HepG2 (cell line): ENCODE data around the gene ABHD2. TPM values are rescaled to one million over a fixed set of nuclear protein-coding genes. Genes with fewer than 3 reads are reported as not detected.

Experiments used
- AHDC1 ChIP-seq: sonication (generic); formaldehyde crosslinking; IDR thresholded peaks from 2 replicates; pipeline ENCODE4 v1.5.1; 2020; ENCODE audit warnings: mild to moderate bottlenecking, missing genetic modification reagents, borderline replicate concordance
- CEBPG ChIP-seq: IDR thresholded peaks from 2 replicates; pipeline ENCODE4 v1.6.1; 2016
- EP300 ChIP-seq, 3 experiments: sonication (generic) in 1 of 3; formaldehyde crosslinking in 1 of 3; IDR thresholded peaks; 2 replicates each; pipeline versions ENCODE4 v1.5.1 to v1.6.1; 2011 to 2020; ENCODE audit warnings: low read depth in 2 of 3, low read length in 2 of 3, borderline replicate concordance in 1 of 3, improper control_type of control experiment in 1 of 3, mild to moderate bottlenecking in 1 of 3, missing genetic modification reagents in 1 of 3, moderate library complexity in 1 of 3
- GTF3A ChIP-seq: sonication (generic); formaldehyde crosslinking; conservative IDR thresholded peaks from 2 replicates; pipeline ENCODE4 v1.4.0; 2020; ENCODE audit warnings: mild to moderate bottlenecking, missing genetic modification reagents
- HNF4A ChIP-seq: sonication (generic); formaldehyde crosslinking; IDR thresholded peaks from 2 replicates; pipeline ENCODE4 v1.4.0; 2020; ENCODE audit warnings: missing genetic modification reagents
- NFIC ChIP-seq: IDR thresholded peaks from 2 replicates; pipeline ENCODE4 v1.6.1; 2012; ENCODE audit warnings: mild to moderate bottlenecking, low read length, inconsistent platforms
- NONO ChIP-seq, 2 experiments: fragments of 450-650 bp in 1 of 2; sonication (generic) in 1 of 2; formaldehyde crosslinking in 1 of 2; IDR thresholded peaks in 1 of 2; conservative IDR thresholded peaks in 1 of 2; 2 replicates each; pipeline versions ENCODE4 v1.6.1 to v1.8.0; 2017 to 2022; ENCODE audit warnings: mild to moderate bottlenecking in 1 of 2, missing genetic modification reagents in 1 of 2, moderate library complexity in 1 of 2
- SSRP1 ChIP-seq: IDR thresholded peaks from 2 replicates; pipeline ENCODE4 v1.6.1; 2016; ENCODE audit warnings: control low read depth
- TBX2 ChIP-seq: sonication (generic); formaldehyde crosslinking; IDR thresholded peaks from 2 replicates; pipeline ENCODE4 v1.5.0; 2020; ENCODE audit warnings: missing genetic modification reagents, mild to moderate bottlenecking, borderline replicate concordance
- TCF7 ChIP-seq: sonication (generic); IDR thresholded peaks from 2 replicates; pipeline ENCODE4 v1.6.1; 2016; ENCODE audit warnings: antibody characterized with exemption, low read depth
- ZBTB25 ChIP-seq: IDR thresholded peaks from 2 replicates; pipeline ENCODE4 v1.6.1; 2018; ENCODE audit warnings: missing genetic modification reagents
- ZBTB7B ChIP-seq: sonication (generic); formaldehyde crosslinking; IDR thresholded peaks from 2 replicates; pipeline ENCODE4 v1.4.0; 2020; ENCODE audit warnings: missing genetic modification reagents
- ZNF234 ChIP-seq: sonication (generic); formaldehyde crosslinking; conservative IDR thresholded peaks from 2 replicates; pipeline ENCODE4 v1.5.1; 2020; ENCODE audit warnings: mild to moderate bottlenecking, missing genetic modification reagents
- ZNF556 ChIP-seq: sonication (generic); formaldehyde crosslinking; IDR thresholded peaks from 2 replicates; pipeline ENCODE4 v1.4.0; 2020; ENCODE audit warnings: mild to moderate bottlenecking, missing genetic modification reagents, borderline replicate concordance
- polyA plus RNA-seq, 8 experiments: library from polyadenylated mRNA; depleted of rRNA in 3 of 8; stranded (reverse) in 7 of 8; unstranded in 1 of 8; fragments of >200 nt; fragmentation: Illumina TruSeq in 4 of 8; extraction: Trizol in 4 of 8; gene quantifications; 2 replicates each; pipeline versions ENCODE4 v1.2.1 to v1.2.3, GENCODE V29; 2011 to 2016; ENCODE audit warnings: low read depth in 4 of 8, missing spikeins in 1 of 8, mixed read lengths in 1 of 8; ENCODE audit not compliant: insufficient read depth in 1 of 8
- total RNA-seq, 5 experiments: library from RNA; depleted of rRNA; stranded (reverse); fragments of >200 nt; fragmentation: Illumina TruSeq; extraction: Trizol; gene quantifications; 2 replicates each; pipeline ENCODE4 v1.2.3, GENCODE V29; 2016; ENCODE audit warnings: low read depth in 1 of 5
- TF ChIP-seq, protein P1 (sequence below): sonication (generic); formaldehyde crosslinking; IDR thresholded peaks from 2 replicates; pipeline ENCODE4 v1.4.0; 2020; ENCODE audit warnings: mild to moderate bottlenecking, missing genetic modification reagents
- TF ChIP-seq, protein P2 (sequence below): sonication (generic); formaldehyde crosslinking; IDR thresholded peaks from 2 replicates; pipeline ENCODE4 v1.5.1; 2020; ENCODE audit warnings: missing genetic modification reagents, mild to moderate bottlenecking, borderline replicate concordance
- TF ChIP-seq, protein P3 (sequence below): sonication (generic); formaldehyde crosslinking; conservative IDR thresholded peaks from 2 replicates; pipeline ENCODE4 v1.4.0; 2020; ENCODE audit warnings: missing genetic modification reagents

Gene ABHD2
- total and polyA plus RNA-seq, 2 of the 13 experiments (the other 11 are each of a cell fraction or from before 2014, with no cell fraction given) = 14.8 to 22.4 TPM

GRCh38 chr15:89128320-89129122 is 40.3 kb downstream of the ABHD2 start (continued):
- TF ChIP-seq ZNF556 (CRISPR knock-in tag) = peak; percentile 61; the same call in 1 of the 2 replicates
- peak; percentile 59; the same call in 1 of the 2 replicates for TF ChIP-seq TBX2 (CRISPR knock-in tag)
- no peak for TF ChIP-seq TCF7
- TF ChIP-seq CEBPG (CRISPR knock-in tag) = peak; percentile 90
- peak in 1 of 2 experiments; percentile 76; a peak in 1 of 4 replicates for TF ChIP-seq EP300 (IDR thresholded peaks at IDR 0.05; ENCODE audit: low read depth in 2 of 2, low read length in 2 of 2)
- peak; percentile 37; the same call in 1 of the 2 replicates for TF ChIP-seq EP300 (CRISPR knock-in tag; IDR thresholded peaks at IDR 0.05; ENCODE audit: borderline replicate concordance)
- TF ChIP-seq, protein P1, sequence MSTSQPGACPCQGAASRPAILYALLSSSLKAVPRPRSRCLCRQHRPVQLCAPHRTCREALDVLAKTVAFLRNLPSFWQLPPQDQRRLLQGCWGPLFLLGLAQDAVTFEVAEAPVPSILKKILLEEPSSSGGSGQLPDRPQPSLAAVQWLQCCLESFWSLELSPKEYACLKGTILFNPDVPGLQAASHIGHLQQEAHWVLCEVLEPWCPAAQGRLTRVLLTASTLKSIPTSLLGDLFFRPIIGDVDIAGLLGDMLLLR (CRISPR knock-in tag) = no peak
- TF ChIP-seq ZBTB7B (CRISPR knock-in tag) = 0 out of 2 replicates have a peak, but pooled peaks have one; percentile 40
- no peak for TF ChIP-seq ZNF234 (CRISPR knock-in tag)
- TF ChIP-seq GTF3A (CRISPR knock-in tag) = no peak
- TF ChIP-seq NONO (IDR thresholded peaks at IDR 0.05) = no peak
- TF ChIP-seq NONO (CRISPR knock-in tag; conservative IDR thresholded peaks at IDR 0.05) = peak; percentile 62; the same call in 1 of the 2 replicates
- TF ChIP-seq, protein P2, sequence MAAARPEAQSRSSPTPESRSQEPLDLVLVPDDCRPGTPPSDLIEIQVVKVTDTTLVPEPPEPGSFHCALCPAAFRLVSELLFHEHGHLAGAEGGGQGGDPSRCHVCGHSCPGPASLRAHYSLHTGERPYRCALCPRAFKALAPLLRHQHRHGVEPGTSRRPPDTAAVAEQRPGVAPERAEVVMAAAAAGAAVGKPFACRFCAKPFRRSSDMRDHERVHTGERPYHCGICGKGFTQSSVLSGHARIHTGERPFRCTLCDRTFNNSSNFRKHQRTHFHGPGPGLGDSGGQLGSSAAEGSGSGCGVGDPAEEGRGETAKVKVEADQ = no peak
- 0 out of 2 replicates have a peak, but pooled peaks have one; percentile 39 for TF ChIP-seq NFIC
- 0 out of 2 replicates have a peak, but pooled peaks have one; percentile 30 for TF ChIP-seq AHDC1 (CRISPR knock-in tag)
- TF ChIP-seq ZBTB25 (CRISPR knock-in tag) = no peak
- TF ChIP-seq, protein P3, sequence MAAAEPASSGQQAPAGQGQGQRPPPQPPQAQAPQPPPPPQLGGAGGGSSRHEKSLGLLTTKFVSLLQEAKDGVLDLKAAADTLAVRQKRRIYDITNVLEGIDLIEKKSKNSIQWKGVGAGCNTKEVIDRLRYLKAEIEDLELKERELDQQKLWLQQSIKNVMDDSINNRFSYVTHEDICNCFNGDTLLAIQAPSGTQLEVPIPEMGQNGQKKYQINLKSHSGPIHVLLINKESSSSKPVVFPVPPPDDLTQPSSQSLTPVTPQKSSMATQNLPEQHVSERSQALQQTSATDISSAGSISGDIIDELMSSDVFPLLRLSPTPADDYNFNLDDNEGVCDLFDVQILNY (CRISPR knock-in tag) = no peak
- no peak for TF ChIP-seq SSRP1 (CRISPR knock-in tag)
- peak; percentile 91 for TF ChIP-seq HNF4A (CRISPR knock-in tag)
